GM21717 (cell line): ENCODE measurements around the gene CEACAM19.

ENCODE experiments used
- ATAC-seq: cut with Tn5 transposase; IDR thresholded peaks from one replicate; pipeline ENCODE4 v1.9.1; 2021; ENCODE audit warnings: mild to moderate bottlenecking, moderate library complexity; ENCODE audit not compliant: unreplicated experiment

The CEACAM19 gene

DNA sequence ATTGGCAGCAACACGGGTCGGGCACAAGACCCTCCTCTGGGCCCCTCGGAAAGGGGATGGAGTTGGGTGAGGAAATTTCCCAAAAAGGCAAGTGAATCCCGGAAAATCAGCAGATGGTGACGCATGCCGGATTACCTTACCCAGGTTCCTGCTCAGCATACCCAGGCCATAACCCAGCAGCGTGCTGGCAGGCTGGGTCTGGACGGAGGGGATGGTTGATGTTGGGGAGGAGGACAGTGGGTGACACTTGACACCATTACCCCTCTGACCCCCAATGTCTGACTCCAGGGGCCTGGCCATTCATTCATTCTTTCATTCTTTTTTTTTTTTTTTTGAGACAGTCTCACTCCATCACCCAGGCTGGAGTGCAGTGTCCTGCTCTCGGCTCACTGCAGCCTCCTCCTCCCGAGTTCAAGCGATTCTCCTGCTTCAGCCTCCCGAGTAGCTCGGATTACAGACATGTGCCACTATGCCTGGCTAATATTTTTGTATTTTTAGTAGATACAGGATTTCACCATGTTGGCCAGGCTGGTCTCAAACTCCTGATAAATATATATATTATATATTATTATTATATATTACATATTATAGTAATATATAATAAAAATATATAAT lies 26.8 kb upstream of the CEACAM19 start:
- ATAC-seq = no peak

GRCh38 chr19:44645407-44646048 lies 25.8 kb upstream of the CEACAM19 start:
- no peak for ATAC-seq

DNA sequence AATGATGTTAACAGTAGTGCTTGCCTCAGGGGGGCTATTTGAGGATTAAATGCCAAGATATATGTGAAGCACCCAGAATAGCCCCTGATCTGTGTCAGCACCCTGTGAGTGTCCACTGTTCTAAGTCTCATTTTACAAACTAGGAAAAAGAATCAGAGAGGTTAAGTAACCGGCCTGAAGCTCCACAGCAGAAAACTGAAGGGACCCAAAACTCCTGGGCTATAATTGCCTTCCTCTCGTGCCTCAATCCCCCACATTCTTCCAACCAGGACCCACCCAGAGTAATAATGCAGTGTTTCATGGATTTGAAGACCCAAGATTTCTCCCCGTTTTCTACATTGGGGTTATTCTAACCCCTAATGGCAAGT lies 25.2 kb upstream of the CEACAM19 start:
- no peak for ATAC-seq

- ATAC-seq = no peak
These were observed 24.1 kb upstream of the CEACAM19 start for GRCh38 chr19:44647144-44647543.

GRCh38 chr19:44648631-44649251 lies 22.5 kb upstream of the CEACAM19 start:
- ATAC-seq = no peak

DNA sequence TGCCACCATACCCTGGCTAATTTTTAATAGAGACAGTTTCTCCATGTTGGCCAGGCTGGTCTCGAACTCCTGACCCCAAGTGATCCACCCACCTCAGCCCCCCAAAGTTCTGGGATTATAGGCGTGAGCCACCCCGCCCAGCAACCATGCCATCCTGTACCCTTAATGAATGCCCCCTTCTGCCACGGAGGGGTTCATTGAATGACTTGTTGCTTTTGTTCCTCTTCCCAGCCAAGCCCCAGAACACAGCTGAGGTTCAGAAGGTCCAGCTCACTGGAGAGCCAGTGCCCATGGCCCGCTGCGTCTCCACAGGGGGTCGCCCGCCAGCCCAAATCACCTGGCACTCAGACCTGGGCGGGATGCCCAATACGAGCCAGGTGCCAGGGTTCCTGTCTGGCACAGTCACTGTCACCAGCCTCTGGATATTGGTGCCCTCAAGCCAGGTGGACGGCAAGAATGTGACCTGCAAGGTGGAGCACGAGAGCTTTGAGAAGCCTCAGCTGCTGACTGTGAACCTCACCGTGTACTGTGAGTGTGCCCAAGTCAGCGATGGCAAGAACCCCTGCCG lies 21.6 kb upstream of the CEACAM19 start:
- no peak for ATAC-seq

DNA sequence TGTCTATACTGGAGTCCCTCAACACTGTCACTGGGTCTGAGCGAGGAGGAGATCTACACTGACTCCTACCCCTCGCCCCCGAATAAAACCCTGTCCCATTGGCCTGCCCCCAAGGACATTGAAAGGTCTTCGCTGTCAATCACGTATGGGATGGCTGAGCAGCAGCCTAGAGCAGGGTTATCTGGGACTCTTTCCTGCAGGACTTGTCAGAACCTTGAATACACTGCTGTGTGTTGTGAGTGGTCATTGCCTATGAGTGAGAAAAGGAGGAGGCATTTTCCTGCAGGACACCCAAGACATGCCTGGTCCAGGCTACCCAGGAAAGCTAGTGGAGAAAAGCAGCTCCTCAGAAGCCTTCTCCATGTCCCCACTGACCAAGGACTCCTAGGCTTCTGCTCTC lies 17.9 kb upstream of the CEACAM19 start:
- ATAC-seq = no peak

GRCh38 chr19:44653977-44654774 lies 17.1 kb upstream of the CEACAM19 start:
- ATAC-seq = no peak

GRCh38 chr19:44657211-44657921 lies 13.9 kb upstream of the CEACAM19 start:
- ATAC-seq = no peak

DNA sequence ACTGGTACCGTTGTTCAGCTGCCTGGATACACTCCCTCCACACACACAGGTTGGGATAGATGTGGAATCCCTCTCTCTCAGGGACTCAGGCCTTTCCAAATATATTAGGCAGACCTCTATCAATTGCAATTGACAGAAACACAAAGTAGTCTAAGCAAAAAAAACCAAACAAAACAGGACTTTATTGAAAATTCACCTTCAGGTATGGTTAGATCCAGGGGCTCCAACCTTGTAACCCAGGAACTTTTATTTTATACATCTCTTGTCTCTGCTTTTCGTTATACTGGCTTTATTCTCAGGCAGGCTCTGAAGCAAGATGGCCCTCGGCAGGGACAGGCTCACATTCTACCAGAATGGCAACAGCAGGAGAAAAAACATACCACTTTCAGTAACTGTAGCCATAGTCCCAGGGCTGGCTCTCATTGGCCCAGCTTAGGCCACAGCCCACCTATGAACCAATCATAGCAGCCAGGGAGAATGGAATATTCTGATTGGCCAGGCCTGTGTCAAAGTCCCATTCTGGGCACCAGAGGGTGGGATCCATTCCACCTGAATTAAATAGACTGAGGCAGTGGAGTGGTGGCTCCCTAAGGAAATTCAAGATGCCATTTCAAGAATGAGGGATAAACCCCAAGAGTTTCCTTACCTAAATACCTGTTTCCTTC lies 13.1 kb upstream of the CEACAM19 start:
- ATAC-seq = no peak

DNA sequence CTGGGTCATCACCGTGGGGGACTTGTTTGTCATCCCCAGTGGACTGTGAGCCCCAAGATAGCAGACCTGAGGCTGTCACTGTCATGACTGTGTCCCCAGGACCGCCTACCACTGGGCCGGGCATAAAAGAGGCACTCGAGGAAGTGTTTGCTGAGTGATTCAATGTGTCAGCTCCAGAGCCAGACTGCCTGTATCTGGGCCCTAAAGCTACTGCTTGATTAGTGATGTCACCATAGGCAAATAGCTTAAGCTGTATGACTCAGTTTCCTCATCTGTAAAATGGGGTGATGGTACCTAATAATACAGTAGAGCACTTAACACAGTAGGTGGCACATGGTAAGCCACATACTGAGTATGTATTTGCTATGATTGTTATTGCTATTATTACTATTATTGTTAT lies 11.2 kb upstream of the CEACAM19 start:
- no peak for ATAC-seq

- no peak for ATAC-seq
These were observed 10.1 kb upstream of the CEACAM19 start for GRCh38 chr19:44661205-44661604.

- ATAC-seq = no peak
These were observed 9.4 kb upstream of the CEACAM19 start for GRCh38 chr19:44661904-44662303.

- no peak for ATAC-seq
These were observed 8.4 kb upstream of the CEACAM19 start for GRCh38 chr19:44662691-44663385.

DNA sequence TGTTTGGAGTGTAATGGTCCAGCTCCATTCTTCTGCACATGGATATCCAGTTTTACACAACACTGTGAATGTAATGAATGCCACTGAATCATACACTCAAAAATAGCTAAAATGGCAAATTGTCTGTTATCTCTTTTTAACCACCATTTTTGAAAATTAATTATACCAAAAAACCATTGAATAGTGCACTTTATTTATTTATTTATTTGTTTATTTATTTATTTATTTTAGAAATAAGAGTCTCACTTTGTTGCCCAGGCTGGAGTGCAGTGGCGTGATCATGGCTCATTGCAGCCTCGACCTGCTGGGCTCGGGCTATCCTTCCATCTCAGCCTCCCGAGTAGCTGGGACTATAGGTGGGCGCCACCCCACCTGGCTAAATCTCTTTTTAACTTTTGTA lies 7.3 kb upstream of the CEACAM19 start:
- ATAC-seq = no peak

GRCh38 chr19:44664976-44665375 lies 6.3 kb upstream of the CEACAM19 start:
- no peak for ATAC-seq

- ATAC-seq = no peak
These were observed 4.3 kb upstream of the CEACAM19 start for GRCh38 chr19:44666852-44667556.

- ATAC-seq = no peak
These were observed 2.1 kb upstream of the CEACAM19 start for GRCh38 chr19:44668985-44669764.
